HG03139 (cell line): ENCODE results near the gene CLECL1.
"Not testable (repeated sequence)": the region's sequence is repeated elsewhere in the genome, so short reads cannot be mapped to it uniquely, and the experiment has no call there.

Source experiments
- ATAC-seq: cut with Tn5 transposase; IDR thresholded peaks from one replicate; pipeline ENCODE4 v1.9.1; 2021; ENCODE audit not compliant: unreplicated experiment

Gene CLECL1

GRCh38 chr12:9698681-9699080 lies 34.2 kb downstream of the CLECL1 start:
- no peak for ATAC-seq

GRCh38 chr12:9697619-9698018 lies 35.3 kb downstream of the CLECL1 start:
- ATAC-seq: no peak

GRCh38 chr12:9695661-9696060 lies 37.2 kb downstream of the CLECL1 start:
- not testable (repeated sequence) for ATAC-seq

GRCh38 chr12:9695150-9695549 lies 37.7 kb downstream of the CLECL1 start:
- not testable (repeated sequence) for ATAC-seq

- ATAC-seq: no peak
These were observed 38.7 kb downstream of the CLECL1 start for GRCh38 chr12:9694241-9694640.

- ATAC-seq: no peak
These were observed 40.0 kb downstream of the CLECL1 start for GRCh38 chr12:9692909-9693308.

GRCh38 chr12:9687228-9687627 lies 45.7 kb downstream of the CLECL1 start:
- ATAC-seq: no peak

- no peak for ATAC-seq
These were observed 47.0 kb downstream of the CLECL1 start for GRCh38 chr12:9685915-9686314.

GRCh38 chr12:9685366-9685765 lies 47.5 kb downstream of the CLECL1 start:
- ATAC-seq: not testable (repeated sequence)

GRCh38 chr12:9682949-9683348 lies 49.9 kb downstream of the CLECL1 start:
- ATAC-seq: not testable (repeated sequence)

GRCh38 chr12:9682508-9682907 lies 50.4 kb downstream of the CLECL1 start:
- not testable (repeated sequence) for ATAC-seq

- peak; percentile 17 for ATAC-seq
These were observed 58.7 kb downstream of the CLECL1 start for GRCh38 chr12:9674226-9674590.

- peak; percentile 30 for ATAC-seq
These were observed 59.3 kb downstream of the CLECL1 start for GRCh38 chr12:9673404-9674225.
